ENCODE data around the gene HSPA12A. TPM values are rescaled to one million over a fixed set of nuclear protein-coding genes. Genes with fewer than 3 reads are reported as not detected.

HSPA12A gene
- total and polyA plus RNA-seq, 9 of the 15 experiments (the other 6 are each of a cell fraction or from before 2014, with no cell fraction given): 0.01 to 0.18 (median 0.04) TPM; not detected in 4

DNA sequence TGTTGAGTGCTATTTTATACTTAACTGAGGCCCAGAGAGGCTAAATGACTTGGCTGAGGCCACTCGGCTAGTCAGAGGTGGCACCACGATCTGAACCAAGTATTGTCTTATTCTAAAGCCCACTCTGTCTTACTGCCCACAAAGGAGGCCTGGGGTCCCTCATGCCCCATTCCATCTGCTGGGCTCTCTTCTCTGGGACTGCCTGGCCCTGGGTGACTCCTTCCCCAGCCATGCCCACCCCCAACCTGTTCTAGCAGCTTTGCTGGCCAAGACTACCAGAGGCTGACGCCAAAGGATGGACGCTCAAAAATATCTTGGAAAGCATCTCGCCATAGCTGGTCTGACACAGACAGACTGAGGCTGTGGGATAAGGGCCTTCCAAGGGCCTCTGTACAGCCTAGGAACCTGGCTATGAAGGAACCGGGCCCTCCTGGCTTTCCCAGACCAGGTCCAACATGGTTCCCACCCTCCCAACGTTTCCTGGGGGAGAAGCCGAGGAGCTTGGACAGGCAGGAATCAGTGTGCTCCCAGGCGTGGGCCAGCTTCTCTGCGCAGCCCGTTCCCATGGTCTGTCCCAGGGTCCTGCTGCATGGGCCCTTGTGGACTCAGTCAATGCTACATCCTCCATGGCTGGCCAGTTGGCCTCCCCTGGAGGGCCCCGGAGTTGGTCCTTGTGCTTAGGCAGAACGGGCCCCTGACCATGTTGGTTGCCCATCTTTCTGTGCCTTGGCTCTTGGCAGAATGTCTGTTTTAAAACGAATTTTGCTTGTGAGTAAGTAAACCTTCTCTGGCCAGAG lies 11.7 kb downstream of the HSPA12A start:
- TF ChIP-seq CHD7 (IDR thresholded peaks at IDR 0.05; ENCODE audit: low read depth, low read length) (no peak), TRIM24 (IDR thresholded peaks at IDR 0.05) (no peak), RCOR1 (IDR thresholded peaks at IDR 0.05; ENCODE audit: borderline replicate concordance in 1 of 2, low read depth in 2 of 2, low read length in 2 of 2) (no peak), POLR2A (conservative IDR thresholded peaks at IDR 0.05) (no peak), ZFP36 (IDR thresholded peaks at IDR 0.05; ENCODE audit: low read depth, low read length, partially characterized antibody) (no peak), ADNP (tag; IDR thresholded peaks at IDR 0.05) (no peak), ZNF354B (CRISPR knock-in tag; IDR thresholded peaks at IDR 0.05) (no peak)
- TF ChIP-seq, protein P1, sequence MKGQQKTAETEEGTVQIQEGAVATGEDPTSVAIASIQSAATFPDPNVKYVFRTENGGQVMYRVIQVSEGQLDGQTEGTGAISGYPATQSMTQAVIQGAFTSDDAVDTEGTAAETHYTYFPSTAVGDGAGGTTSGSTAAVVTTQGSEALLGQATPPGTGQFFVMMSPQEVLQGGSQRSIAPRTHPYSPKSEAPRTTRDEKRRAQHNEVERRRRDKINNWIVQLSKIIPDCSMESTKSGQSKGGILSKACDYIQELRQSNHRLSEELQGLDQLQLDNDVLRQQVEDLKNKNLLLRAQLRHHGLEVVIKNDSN (CRISPR knock-in tag; IDR thresholded peaks at IDR 0.05): no peak
- no peaks in the 10 kb centered on the region for H3K4me1 ChIP-seq (replicated peaks in 1 of 2; ENCODE audit: control insufficient read depth in 2 of 2, insufficient read depth in 2 of 2, low read length in 2 of 2)
- in situ Hi-C loops (cut with MboI) (no loop called here), intact Hi-C loops (cut with micrococcal nuclease) (no loop called here)
- no peak for ATAC-seq
- H3K27ac ChIP-seq (ENCODE audit: extremely low read depth, low read depth, low read length): no peak overlapping the region
- no TSS peak for BruUV-seq (replicated peaks)
- H3K79me2 ChIP-seq (ENCODE audit: control insufficient read depth, insufficient read depth, low read length): no peaks in the 10 kb centered on the region
- H3K36me3 ChIP-seq (ENCODE audit: control insufficient read depth, insufficient read depth, low read length): no peaks in the 10 kb centered on the region
- H3K4me3 ChIP-seq: no peak overlapping the region
- H3K9me1 ChIP-seq (ENCODE audit: control insufficient read depth, insufficient read depth, low read length): no peaks in the 10 kb centered on the region
- H3K9ac ChIP-seq (ENCODE audit: insufficient read depth in 1 of 2, low read depth in 2 of 2, low read length in 2 of 2): no peak overlapping the region
- POLR2A ChIA-PET: interaction anchor here (0.7 kb wide), 1 partner anchor 35 kb away, joined by 3 read pairs; no protein-coding TSS in a partner anchor
- FAIRE-seq: no peak
- 0% methylated on average over 11 of the region's 14 CpGs for WGBS (ENCODE audit: insufficient coverage, low coverage, missing lambda C conversion rate)
- H4K20me1 ChIP-seq (replicated peaks; ENCODE audit: control insufficient read depth, insufficient read depth, low read length): no peaks in the 10 kb centered on the region
- no peak overlapping the region for H3K4me2 ChIP-seq (ENCODE audit: insufficient read depth, low read length)
- no peak overlapping the region for H2AFZ ChIP-seq (ENCODE audit: low read depth, low read length)
- no peaks in the 10 kb centered on the region for H3K9me3 ChIP-seq (replicated peaks; ENCODE audit: control insufficient read depth, insufficient read depth, low read depth, low read length)
- no peak for DNase-seq (ENCODE audit: extremely low read depth in 1 of 4, low spot score in 3 of 4)
- CTCF ChIA-PET (ENCODE audit: low intra/inter-chr PET ratio): no interaction called here
- H3K27me3 ChIP-seq (ENCODE audit: control insufficient read depth in 2 of 2, insufficient read depth in 2 of 2, low read length in 2 of 2): peaks cover 0 to 23% of the 10 kb centered on the region in 2 experiments; a peak in 2 of 5 replicates

All from K562 (cell line).